HG03469 (cell line): Measurements from ENCODE around the gene CACNB4.

ENCODE experiments used
- ATAC-seq: cut with Tn5 transposase; IDR thresholded peaks from one replicate; pipeline ENCODE4 v1.9.1; 2021; ENCODE audit warnings: mild to moderate bottlenecking, moderate library complexity, moderate number of reproducible peaks; ENCODE audit not compliant: unreplicated experiment

Gene CACNB4

GRCh38 chr2:151977631-151978030 is 121.2 kb downstream of the CACNB4 start:
- ATAC-seq, result no peak

- ATAC-seq, result peak; percentile 66
These were observed 121.9 kb downstream of the CACNB4 start for GRCh38 chr2:151976945-151977353.

GRCh38 chr2:151975460-151976414 is 123.1 kb downstream of the CACNB4 start:
- no peak for ATAC-seq

GRCh38 chr2:151974988-151975387 is 123.9 kb downstream of the CACNB4 start:
- ATAC-seq, result no peak

GRCh38 chr2:151973901-151974199 is 125.0 kb downstream of the CACNB4 start:
- no peak for ATAC-seq

GRCh38 chr2:151973013-151973900 is 125.6 kb downstream of the CACNB4 start:
- no peak for ATAC-seq

- no peak for ATAC-seq
These were observed 126.4 kb downstream of the CACNB4 start for GRCh38 chr2:151972241-151973012.

- ATAC-seq, result no peak
These were observed 127.4 kb downstream of the CACNB4 start for GRCh38 chr2:151971301-151972051.

- ATAC-seq, result no peak
These were observed 129.9 kb downstream of the CACNB4 start for GRCh38 chr2:151968770-151969470.

- no peak for ATAC-seq
These were observed 130.8 kb downstream of the CACNB4 start for GRCh38 chr2:151967829-151968722.

- ATAC-seq, result no peak
These were observed 133.0 kb downstream of the CACNB4 start for GRCh38 chr2:151965884-151966283.

- no peak for ATAC-seq
These were observed 137.3 kb downstream of the CACNB4 start for GRCh38 chr2:151961558-151961957.

GRCh38 chr2:151959238-151959637 is 139.6 kb downstream of the CACNB4 start:
- no peak for ATAC-seq

GRCh38 chr2:151953467-151953866 is 145.4 kb downstream of the CACNB4 start:
- ATAC-seq, result no peak

- ATAC-seq, result no peak
These were observed 146.0 kb downstream of the CACNB4 start for GRCh38 chr2:151952691-151953456.

GRCh38 chr2:151947813-151948165 is 151.1 kb downstream of the CACNB4 start:
- no peak for ATAC-seq

- no peak for ATAC-seq
These were observed 151.7 kb downstream of the CACNB4 start for GRCh38 chr2:151946899-151947812.
